HEK293 (cell line): Measurements from ENCODE around the gene DLX4.

Experiments
- CTCF ChIA-PET: fragments of 350-600 bp; formaldehyde crosslinking; extraction: SDS; loops from one replicate; lab custom pipeline; 2021; ENCODE audit warnings: antibody characterized with exemption; lab: Yijun Ruan, JAX
- POLR2A ChIA-PET: fragments of 300-600 bp; formaldehyde crosslinking; extraction: SDS; loops from one replicate; lab custom pipeline; 2020; ENCODE audit warnings: antibody characterized with exemption, inconsistent platforms; lab: Yijun Ruan, JAX
- H3K27ac ChIP-seq: fragments of 200-500 bp; sonication (Bioruptor generic); 2 replicates; pipeline ENCODE4 v1.5.1; 2014; ENCODE audit warnings: low read depth, low read length, control low read depth, inconsistent platforms; ENCODE audit errors: extremely low read depth
- H3K36me3 ChIP-seq, 2 experiments: fragments of 200-500 bp in 1 of 2; sonication (Bioruptor generic) in 1 of 2; 1 replicate in 1 of 2; 2 replicates in 1 of 2; pipeline ENCODE4 v1.5.1; 2014 to 2017; ENCODE audit warnings: inconsistent platforms in 2 of 2, low read length in 2 of 2; ENCODE audit not compliant: control insufficient read depth in 2 of 2, insufficient read depth in 1 of 2
- H3K4me1 ChIP-seq: fragments of 200-500 bp; sonication (Bioruptor generic); 2 replicates; pipeline ENCODE4 v1.5.1; 2014; ENCODE audit warnings: mild to moderate bottlenecking, low read length, inconsistent platforms; ENCODE audit not compliant: control insufficient read depth, insufficient read depth
- H3K4me3 ChIP-seq: 2 replicates; pipeline ENCODE4 v1.5.1; 2011; ENCODE audit warnings: low read depth, mild to moderate bottlenecking, control low read depth, low read length, moderate library complexity
- H3K9me3 ChIP-seq: fragments of 200-500 bp; sonication (Bioruptor generic); 2 replicates; pipeline ENCODE4 v1.5.1; 2014; ENCODE audit warnings: low read depth, low read length, inconsistent platforms; ENCODE audit not compliant: control insufficient read depth, insufficient read depth
- HOXC10 ChIP-seq: sonication (generic); formaldehyde crosslinking; IDR thresholded peaks from 2 replicates; pipeline ENCODE4 v1.8.1; 2023; ENCODE audit warnings: mild to moderate bottlenecking, missing genetic modification reagents
- KLF9 ChIP-seq: fragments of 450-650 bp; formaldehyde crosslinking; IDR thresholded peaks from 2 replicates; pipeline ENCODE4 v1.5.1; 2016; ENCODE audit warnings: missing biosample characterization, missing genetic modification characterization, low read depth
- MEIS1 ChIP-seq: sonication (generic); formaldehyde crosslinking; IDR thresholded peaks from 2 replicates; pipeline ENCODE4 v1.8.1; 2022; ENCODE audit warnings: missing genetic modification reagents, mild to moderate bottlenecking, borderline replicate concordance
- OVOL3 ChIP-seq: fragments of 450-650 bp; formaldehyde crosslinking; IDR thresholded peaks from 2 replicates; pipeline ENCODE4 v1.5.1; 2016; ENCODE audit warnings: missing biosample characterization, missing genetic modification characterization
- TCF7L2 ChIP-seq: IDR thresholded peaks from 2 replicates; pipeline ENCODE4 v1.6.1; 2011; ENCODE audit warnings: low read depth, mild to moderate bottlenecking, inconsistent platforms, low read length, moderate library complexity, borderline replicate concordance
- ZBTB48 ChIP-seq: fragments of 450-650 bp; formaldehyde crosslinking; IDR thresholded peaks from 2 replicates; pipeline ENCODE4 v1.5.1; 2016; ENCODE audit warnings: missing biosample characterization, missing genetic modification characterization
- ZFHX2 ChIP-seq: fragments of 450-650 bp; formaldehyde crosslinking; conservative IDR thresholded peaks from 2 replicates; pipeline ENCODE4 v1.5.1; 2016; ENCODE audit warnings: missing biosample characterization, missing genetic modification characterization
- ZNF112 ChIP-seq: fragments of 450-650 bp; formaldehyde crosslinking; IDR thresholded peaks from 2 replicates; pipeline ENCODE4 v1.5.0; 2017; ENCODE audit warnings: missing biosample characterization, missing genetic modification characterization
- ZNF350 ChIP-seq: fragments of 450-650 bp; formaldehyde crosslinking; IDR thresholded peaks from 2 replicates; pipeline ENCODE4 v1.5.0; 2017; ENCODE audit warnings: missing biosample characterization, mild to moderate bottlenecking, missing genetic modification characterization
- ZNF596 ChIP-seq: fragments of 450-650 bp; IDR thresholded peaks from 2 replicates; pipeline ENCODE4 v1.5.0; 2018; ENCODE audit warnings: missing biosample characterization, mild to moderate bottlenecking, missing genetic modification characterization, moderate library complexity
- ZNF629 ChIP-seq: fragments of 450-650 bp; formaldehyde crosslinking; IDR thresholded peaks from 2 replicates; pipeline ENCODE4 v1.5.1; 2017; ENCODE audit warnings: missing biosample characterization, missing genetic modification characterization
- ZNF768 ChIP-seq: fragments of 450-650 bp; formaldehyde crosslinking; IDR thresholded peaks from 2 replicates; pipeline ENCODE4 v1.5.1; 2018; ENCODE audit warnings: missing biosample characterization, mild to moderate bottlenecking, missing genetic modification characterization
- TF ChIP-seq, protein P1 (sequence below): fragments of 450-650 bp; formaldehyde crosslinking; IDR thresholded peaks from 2 replicates; pipeline ENCODE4 v1.5.1; 2016; ENCODE audit warnings: missing biosample characterization, missing genetic modification characterization
- TF ChIP-seq, protein P2 (sequence below): fragments of 450-650 bp; formaldehyde crosslinking; IDR thresholded peaks from 2 replicates; pipeline ENCODE4 v1.5.1; 2016; ENCODE audit warnings: missing biosample characterization, missing genetic modification characterization
- TF ChIP-seq, protein P3 (sequence below): fragments of 450-650 bp; formaldehyde crosslinking; IDR thresholded peaks from 2 replicates; pipeline ENCODE4 v1.5.1; 2016; ENCODE audit warnings: missing biosample characterization, missing genetic modification characterization, low read depth
- TF ChIP-seq, protein P4 (sequence below): fragments of 450-650 bp; formaldehyde crosslinking; IDR thresholded peaks from 2 replicates; pipeline ENCODE4 v1.5.1; 2016; ENCODE audit warnings: missing biosample characterization, missing genetic modification characterization
- TF ChIP-seq, protein P5 (sequence below): fragments of 450-650 bp; formaldehyde crosslinking; IDR thresholded peaks from 2 replicates; pipeline ENCODE4 v1.5.1; 2016; ENCODE audit warnings: missing biosample characterization, missing genetic modification characterization

DLX4 gene

DNA sequence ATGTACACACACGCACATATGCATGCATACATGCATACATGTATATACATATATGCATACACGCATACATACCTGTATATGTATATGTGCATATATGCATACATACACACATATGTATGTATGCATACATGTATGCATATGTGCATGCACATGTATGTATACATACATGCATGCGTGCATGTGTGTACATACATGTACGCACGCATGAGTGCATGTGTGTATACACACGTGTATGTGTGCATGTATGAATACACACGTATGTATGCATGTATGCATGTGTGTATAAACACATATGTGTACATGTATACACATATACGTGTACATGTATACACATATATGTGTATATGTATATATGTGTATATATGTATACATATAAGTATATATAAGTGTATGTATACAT is 54.5 kb downstream of the DLX4 start:
- H3K4me1 ChIP-seq: no peaks in the 10 kb centered on the region
- ChIA-PET CTCF (no interaction called here), POLR2A (no interaction called here)
- TF ChIP-seq ZNF350 (tag by site-specific recombination) (no peak), ZNF112 (no peak), TCF7L2 (no peak), ZNF596 (tag by site-specific recombination) (no peak), MEIS1 (CRISPR knock-in tag) (no peak), KLF9 (tag by site-specific recombination) (no peak), ZNF629 (tag by site-specific recombination) (no peak), ZBTB48 (no peak), OVOL3 (no peak), ZNF768 (tag by site-specific recombination) (no peak), HOXC10 (no peak), ZFHX2 (tag by site-specific recombination) (no peak)
- TF ChIP-seq, protein P1, sequence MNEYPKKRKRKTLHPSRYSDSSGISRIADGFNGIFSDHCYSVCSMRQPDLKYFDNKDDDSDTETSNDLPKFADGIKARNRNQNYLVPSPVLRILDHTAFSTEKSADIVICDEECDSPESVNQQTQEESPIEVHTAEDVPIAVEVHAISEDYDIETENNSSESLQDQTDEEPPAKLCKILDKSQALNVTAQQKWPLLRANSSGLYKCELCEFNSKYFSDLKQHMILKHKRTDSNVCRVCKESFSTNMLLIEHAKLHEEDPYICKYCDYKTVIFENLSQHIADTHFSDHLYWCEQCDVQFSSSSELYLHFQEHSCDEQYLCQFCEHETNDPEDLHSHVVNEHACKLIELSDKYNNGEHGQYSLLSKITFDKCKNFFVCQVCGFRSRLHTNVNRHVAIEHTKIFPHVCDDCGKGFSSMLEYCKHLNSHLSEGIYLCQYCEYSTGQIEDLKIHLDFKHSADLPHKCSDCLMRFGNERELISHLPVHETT (tag by site-specific recombination): no peak
- TF ChIP-seq, protein P2, sequence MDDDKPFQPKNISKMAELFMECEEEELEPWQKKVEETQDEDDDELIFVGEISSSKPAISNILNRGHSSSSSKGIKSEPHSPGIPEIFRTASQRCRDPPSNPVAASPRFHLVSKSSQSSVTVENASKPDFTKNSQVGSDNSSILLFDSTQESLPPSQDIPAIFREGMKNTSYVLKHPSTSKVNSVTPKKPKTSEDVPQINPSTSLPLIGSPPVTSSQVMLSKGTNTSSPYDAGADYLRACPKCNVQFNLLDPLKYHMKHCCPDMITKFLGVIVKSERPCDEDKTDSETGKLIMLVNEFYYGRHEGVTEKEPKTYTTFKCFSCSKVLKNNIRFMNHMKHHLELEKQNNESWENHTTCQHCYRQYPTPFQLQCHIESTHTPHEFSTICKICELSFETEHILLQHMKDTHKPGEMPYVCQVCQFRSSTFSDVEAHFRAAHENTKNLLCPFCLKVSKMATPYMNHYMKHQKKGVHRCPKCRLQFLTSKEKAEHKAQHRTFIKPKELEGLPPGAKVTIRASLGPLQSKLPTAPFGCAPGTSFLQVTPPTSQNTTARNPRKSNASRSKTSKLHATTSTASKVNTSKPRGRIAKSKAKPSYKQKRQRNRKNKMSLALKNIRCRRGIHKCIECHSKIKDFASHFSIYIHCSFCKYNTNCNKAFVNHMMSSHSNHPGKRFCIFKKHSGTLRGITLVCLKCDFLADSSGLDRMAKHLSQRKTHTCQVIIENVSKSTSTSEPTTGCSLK: no peak
- TF ChIP-seq, protein P3, sequence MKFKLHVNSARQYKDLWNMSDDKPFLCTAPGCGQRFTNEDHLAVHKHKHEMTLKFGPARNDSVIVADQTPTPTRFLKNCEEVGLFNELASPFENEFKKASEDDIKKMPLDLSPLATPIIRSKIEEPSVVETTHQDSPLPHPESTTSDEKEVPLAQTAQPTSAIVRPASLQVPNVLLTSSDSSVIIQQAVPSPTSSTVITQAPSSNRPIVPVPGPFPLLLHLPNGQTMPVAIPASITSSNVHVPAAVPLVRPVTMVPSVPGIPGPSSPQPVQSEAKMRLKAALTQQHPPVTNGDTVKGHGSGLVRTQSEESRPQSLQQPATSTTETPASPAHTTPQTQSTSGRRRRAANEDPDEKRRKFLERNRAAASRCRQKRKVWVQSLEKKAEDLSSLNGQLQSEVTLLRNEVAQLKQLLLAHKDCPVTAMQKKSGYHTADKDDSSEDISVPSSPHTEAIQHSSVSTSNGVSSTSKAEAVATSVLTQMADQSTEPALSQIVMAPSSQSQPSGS (tag by site-specific recombination): no peak
- TF ChIP-seq, protein P4, sequence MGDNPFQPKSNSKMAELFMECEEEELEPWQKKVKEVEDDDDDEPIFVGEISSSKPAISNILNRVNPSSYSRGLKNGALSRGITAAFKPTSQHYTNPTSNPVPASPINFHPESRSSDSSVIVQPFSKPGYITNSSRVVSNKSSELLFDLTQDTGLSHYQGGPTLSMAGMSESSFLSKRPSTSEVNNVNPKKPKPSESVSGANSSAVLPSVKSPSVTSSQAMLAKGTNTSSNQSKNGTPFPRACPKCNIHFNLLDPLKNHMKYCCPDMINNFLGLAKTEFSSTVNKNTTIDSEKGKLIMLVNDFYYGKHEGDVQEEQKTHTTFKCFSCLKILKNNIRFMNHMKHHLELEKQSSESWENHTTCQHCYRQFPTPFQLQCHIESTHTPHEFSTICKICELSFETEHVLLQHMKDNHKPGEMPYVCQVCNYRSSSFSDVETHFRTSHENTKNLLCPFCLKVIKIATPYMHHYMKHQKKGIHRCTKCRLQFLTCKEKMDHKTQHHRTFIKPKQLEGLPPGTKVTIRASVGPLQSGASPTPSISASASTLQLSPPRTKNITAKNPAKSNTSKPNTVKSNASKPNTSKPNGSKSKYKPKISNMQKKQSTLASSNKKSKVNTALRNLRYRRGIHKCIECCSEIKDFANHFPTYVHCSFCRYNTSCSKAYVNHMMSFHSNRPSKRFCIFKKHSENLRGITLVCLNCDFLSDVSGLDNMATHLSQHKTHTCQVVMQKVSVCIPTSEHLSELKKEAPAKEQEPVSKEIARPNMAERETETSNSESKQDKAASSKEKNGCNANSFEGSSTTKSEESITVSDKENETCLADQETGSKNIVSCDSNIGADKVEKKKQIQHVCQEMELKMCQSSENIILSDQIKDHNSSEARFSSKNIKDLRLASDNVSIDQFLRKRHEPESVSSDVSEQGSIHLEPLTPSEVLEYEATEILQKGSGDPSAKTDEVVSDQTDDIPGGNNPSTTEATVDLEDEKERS: no peak
- TF ChIP-seq, protein P5, sequence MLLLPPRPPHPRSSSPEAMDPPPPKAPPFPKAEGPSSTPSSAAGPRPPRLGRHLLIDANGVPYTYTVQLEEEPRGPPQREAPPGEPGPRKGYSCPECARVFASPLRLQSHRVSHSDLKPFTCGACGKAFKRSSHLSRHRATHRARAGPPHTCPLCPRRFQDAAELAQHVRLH: no peak
- H3K36me3 ChIP-seq: no peaks in the 10 kb centered on the region
- H3K9me3 ChIP-seq: no peaks in the 10 kb centered on the region
- H3K27ac ChIP-seq: no peak overlapping the region
- no peak overlapping the region for H3K4me3 ChIP-seq
